HG02840 (cell line): Measurements from ENCODE around the gene GLOD5.
"Not testable (repeated sequence)": the region's sequence is repeated elsewhere in the genome, so short reads cannot be mapped to it uniquely, and the experiment has no call there.

Source experiments
- ATAC-seq: cut with Tn5 transposase; IDR thresholded peaks from one replicate; pipeline ENCODE4 v1.9.1; 2021; ENCODE audit warnings: mild to moderate bottlenecking, moderate library complexity, moderate number of reproducible peaks; ENCODE audit not compliant: unreplicated experiment, low FRiP score

The GLOD5 gene

DNA sequence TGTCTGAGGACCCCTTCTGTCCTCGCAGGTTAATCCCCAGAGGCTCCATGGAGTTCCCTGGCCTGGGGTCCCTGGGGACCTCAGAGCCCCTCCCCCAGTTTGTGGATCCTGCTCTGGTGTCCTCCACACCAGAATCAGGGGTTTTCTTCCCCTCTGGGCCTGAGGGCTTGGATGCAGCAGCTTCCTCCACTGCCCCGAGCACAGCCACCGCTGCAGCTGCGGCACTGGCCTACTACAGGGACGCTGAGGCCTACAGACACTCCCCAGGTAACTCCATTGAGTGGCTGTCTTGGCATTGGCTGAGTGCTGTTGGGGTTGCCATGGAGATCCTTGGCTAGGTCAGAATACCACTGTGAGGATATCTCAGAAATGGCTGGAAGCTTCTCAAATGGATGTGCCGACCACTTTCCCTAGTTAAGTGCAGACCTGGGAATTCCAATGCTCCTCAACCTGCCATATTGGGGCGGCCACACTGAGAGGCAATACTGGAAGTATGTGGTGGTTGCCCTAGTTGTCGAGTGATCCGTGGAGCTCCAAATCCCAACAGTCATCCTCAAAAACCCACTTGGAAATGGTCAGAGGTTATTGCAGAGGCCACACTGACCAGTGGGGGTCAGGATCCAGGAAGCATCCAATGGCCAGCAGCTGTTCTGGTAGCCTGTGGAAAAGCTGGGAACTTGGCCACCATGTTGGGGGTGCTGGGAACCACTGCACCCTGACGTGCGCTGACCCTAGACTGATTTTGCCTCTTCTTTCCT, 29.7 kb downstream of the GLOD5 start:
- no peak for ATAC-seq

DNA sequence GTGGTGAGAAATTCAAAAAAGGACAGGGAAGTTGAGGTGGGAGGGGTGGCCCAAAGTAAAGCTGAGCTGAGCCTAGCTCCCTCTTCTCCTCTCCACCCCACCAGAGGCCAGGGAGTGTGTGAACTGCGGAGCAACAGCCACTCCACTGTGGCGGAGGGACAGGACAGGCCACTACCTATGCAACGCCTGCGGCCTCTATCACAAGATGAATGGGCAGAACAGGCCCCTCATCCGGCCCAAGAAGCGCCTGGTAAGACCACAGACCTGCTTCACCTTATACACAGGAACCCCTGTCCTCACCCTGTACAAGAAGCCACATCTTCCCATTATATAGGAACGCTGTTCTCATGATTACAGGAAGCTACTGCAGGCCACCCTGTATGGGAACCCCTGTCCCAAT, 30.7 kb downstream of the GLOD5 start:
- no peak for ATAC-seq

DNA sequence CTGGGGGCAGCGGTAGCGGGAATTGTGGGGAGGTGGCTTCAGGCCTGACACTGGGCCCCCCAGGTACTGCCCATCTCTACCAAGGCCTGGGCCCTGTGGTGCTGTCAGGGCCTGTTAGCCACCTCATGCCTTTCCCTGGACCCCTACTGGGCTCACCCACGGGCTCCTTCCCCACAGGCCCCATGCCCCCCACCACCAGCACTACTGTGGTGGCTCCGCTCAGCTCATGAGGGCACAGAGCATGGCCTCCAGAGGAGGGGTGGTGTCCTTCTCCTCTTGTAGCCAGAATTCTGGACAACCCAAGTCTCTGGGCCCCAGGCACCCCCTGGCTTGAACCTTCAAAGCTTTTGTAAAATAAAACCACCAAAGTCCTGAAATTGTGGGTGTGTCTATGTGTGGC, 32.4 kb downstream of the GLOD5 start:
- ATAC-seq = no peak

- ATAC-seq = no peak
Observed at GRCh38 chrX:48794340-48794910, 32.9 kb downstream of the GLOD5 start.

- ATAC-seq = no peak
Observed at GRCh38 chrX:48794911-48795515, 33.5 kb downstream of the GLOD5 start.

GRCh38 chrX:48798318-48798717, 36.8 kb downstream of the GLOD5 start:
- no peak for ATAC-seq

- ATAC-seq = no peak
Observed at GRCh38 chrX:48800574-48801279, 39.2 kb downstream of the GLOD5 start.

GRCh38 chrX:48801280-48802088, 39.9 kb downstream of the GLOD5 start, which contains the start of gene HDAC6:
Gene HDAC6 (plus strand): TSS chrX:48802067. CDS start chrX:48802693, 626 bp downstream.
- ATAC-seq = peak; percentile 88

DNA sequence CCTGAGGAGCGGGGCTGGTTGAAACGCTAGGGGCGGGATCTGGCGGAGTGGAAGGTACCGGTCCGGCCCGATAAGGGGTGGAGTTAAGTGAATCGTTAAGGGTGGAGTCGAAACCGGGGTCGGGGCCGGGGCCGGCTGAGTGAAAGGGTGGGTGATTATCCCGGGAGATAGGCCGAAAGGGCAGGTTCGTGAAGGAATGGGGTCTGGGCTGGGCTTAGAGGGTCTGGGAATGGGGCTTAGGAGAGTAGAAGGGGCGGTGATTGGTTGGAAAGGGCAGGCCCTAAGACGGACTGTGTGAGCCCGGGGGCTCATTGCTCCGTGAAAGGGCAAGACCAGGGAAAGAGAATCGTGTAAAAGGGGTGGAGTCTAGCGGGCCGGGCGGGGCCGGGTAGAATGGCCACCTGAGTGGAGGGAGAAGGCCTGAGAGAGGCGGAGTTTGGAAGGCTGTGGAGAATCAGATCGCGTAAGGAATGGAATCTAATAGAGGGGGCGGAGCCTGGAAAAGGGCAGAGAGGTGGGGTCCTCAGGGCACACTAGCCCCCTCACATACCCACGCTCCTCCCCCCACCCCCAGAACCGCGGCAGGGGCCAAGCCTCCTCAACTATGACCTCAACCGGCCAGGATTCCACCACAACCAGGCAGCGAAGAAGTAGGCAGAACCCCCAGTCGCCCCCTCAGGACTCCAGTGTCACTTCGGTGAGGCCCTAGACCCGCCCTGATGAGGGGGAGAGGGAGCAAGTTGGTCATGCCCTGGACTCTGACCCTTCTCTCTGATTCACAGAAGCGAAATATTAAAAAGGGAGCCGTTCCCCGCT, 40.8 kb downstream of the GLOD5 start:
- peak; percentile 17 for ATAC-seq

- no peak for ATAC-seq
Observed at GRCh38 chrX:48802905-48803200, 41.3 kb downstream of the GLOD5 start.

GRCh38 chrX:48806081-48806480, 44.5 kb downstream of the GLOD5 start:
- ATAC-seq = no peak

- ATAC-seq = no peak
Observed at GRCh38 chrX:48813644-48814043, 52.1 kb downstream of the GLOD5 start.

- ATAC-seq = no peak
Observed at GRCh38 chrX:48814722-48815121, 53.2 kb downstream of the GLOD5 start.

DNA sequence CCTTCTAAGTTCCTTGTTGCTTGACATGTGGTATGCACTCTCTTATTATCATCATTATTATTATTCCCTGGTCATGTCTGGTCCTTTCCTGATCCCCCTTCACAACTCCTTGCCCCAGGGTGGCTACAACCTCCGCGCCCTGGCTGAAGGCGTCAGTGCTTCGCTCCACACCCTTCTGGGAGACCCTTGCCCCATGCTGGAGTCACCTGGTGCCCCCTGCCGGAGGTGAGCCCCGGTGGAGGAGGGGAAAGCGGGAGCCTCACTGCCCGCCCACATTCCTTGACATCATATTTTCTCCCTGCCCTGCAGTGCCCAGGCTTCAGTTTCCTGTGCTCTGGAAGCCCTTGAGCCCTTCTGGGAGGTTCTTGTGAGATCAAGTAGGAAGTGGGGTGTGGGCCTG, 53.7 kb downstream of the GLOD5 start:
- ATAC-seq = no peak

GRCh38 chrX:48816014-48816810, 54.7 kb downstream of the GLOD5 start:
- no peak for ATAC-seq

DNA sequence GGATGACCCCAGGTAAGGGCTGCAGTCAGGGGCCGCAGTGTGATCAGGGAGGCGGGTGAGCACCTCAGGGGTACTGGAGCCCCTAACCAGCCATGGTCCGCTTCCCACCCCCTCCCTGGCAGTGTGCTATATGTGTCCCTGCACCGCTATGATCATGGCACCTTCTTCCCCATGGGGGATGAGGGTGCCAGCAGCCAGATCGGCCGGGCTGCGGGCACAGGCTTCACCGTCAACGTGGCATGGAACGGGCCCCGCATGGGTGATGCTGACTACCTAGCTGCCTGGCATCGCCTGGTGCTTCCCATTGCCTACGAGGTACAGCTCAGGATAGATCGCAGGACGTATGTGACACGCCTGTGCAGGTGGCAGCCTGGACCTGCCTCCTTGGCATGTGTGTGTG, 56.6 kb downstream of the GLOD5 start:
- no peak for ATAC-seq

- ATAC-seq = no peak
Observed at GRCh38 chrX:48818866-48819265, 57.3 kb downstream of the GLOD5 start.

GRCh38 chrX:48819394-48819793, 57.8 kb downstream of the GLOD5 start:
- not testable (repeated sequence) for ATAC-seq

DNA sequence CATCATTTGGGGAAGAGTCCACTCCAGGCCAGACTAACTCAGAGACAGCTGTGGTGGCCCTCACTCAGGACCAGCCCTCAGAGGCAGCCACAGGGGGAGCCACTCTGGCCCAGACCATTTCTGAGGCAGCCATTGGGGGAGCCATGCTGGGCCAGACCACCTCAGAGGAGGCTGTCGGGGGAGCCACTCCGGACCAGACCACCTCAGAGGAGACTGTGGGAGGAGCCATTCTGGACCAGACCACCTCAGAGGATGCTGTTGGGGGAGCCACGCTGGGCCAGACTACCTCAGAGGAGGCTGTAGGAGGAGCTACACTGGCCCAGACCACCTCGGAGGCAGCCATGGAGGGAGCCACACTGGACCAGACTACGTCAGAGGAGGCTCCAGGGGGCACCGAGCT, 61.5 kb downstream of the GLOD5 start:
- ATAC-seq = no peak
